Liver (tissue), 9 donors: Measurements from ENCODE around the gene RGS7. TPM values are rescaled to one million over a fixed set of nuclear protein-coding genes. Genes with fewer than 3 reads are reported as not detected.

Experiments
- DNase-seq: peaks from one replicate; pipeline ENCODE4 v3.0.0-alpha.2; 2017; ENCODE audit warnings: low spot score
- H3K27ac ChIP-seq, 2 donors: one replicate each; pipeline ENCODE4 v1.7.0; 2013; ENCODE audit warnings: inconsistent platforms in 2 of 2, low read length in 2 of 2, control low read depth in 1 of 2, low read depth in 1 of 2, mild to moderate bottlenecking in 1 of 2
- H3K27me3 ChIP-seq, 4 donors: one replicate each; pipeline versions ENCODE4 v1.6.1 to v1.7.0; 2013; ENCODE audit warnings: low read length in 3 of 4, inconsistent platforms in 1 of 4, mild to moderate bottlenecking in 1 of 4, moderate library complexity in 1 of 4; ENCODE audit not compliant: control insufficient read depth in 4 of 4, insufficient read depth in 4 of 4
- H3K36me3 ChIP-seq, 4 donors: one replicate each; pipeline versions ENCODE4 v1.6.1 to v1.7.0; 2013; ENCODE audit warnings: low read length in 3 of 4, mild to moderate bottlenecking in 3 of 4, low read depth in 1 of 4, moderate library complexity in 1 of 4; ENCODE audit not compliant: control insufficient read depth in 4 of 4, insufficient read depth in 3 of 4
- H3K4me1 ChIP-seq, 4 donors: one replicate each; pipeline versions ENCODE4 v1.6.1 to v1.7.0; 2013; ENCODE audit warnings: low read length in 3 of 4, mild to moderate bottlenecking in 3 of 4, moderate library complexity in 1 of 4; ENCODE audit not compliant: control insufficient read depth in 4 of 4, insufficient read depth in 4 of 4
- H3K4me3 ChIP-seq, 3 donors: one replicate each; pipeline versions ENCODE4 v1.6.1 to v1.7.0; 2013; ENCODE audit warnings: low read length in 3 of 3, control low read depth in 1 of 3, low read depth in 1 of 3, mild to moderate bottlenecking in 1 of 3
- H3K9ac ChIP-seq, 2 donors: one replicate each; pipeline ENCODE4 v1.7.0; 2013; ENCODE audit warnings: low read length in 2 of 2, mild to moderate bottlenecking in 2 of 2, moderate library complexity in 2 of 2, control low read depth in 1 of 2, low read depth in 1 of 2
- H3K9me3 ChIP-seq, 4 donors: one replicate each; pipeline versions ENCODE4 v1.6.1 to v1.7.0; 2013; ENCODE audit warnings: low read length in 3 of 4; ENCODE audit not compliant: control insufficient read depth in 4 of 4
- EGR1 ChIP-seq, 2 donors: IDR thresholded peaks; 2 replicates each; pipeline ENCODE4 v1.6.1; 2016 to 2018; ENCODE audit warnings: antibody characterized with exemption in 2 of 2, low read depth in 2 of 2
- FOXA2 ChIP-seq: IDR thresholded peaks from 2 replicates; pipeline ENCODE4 v1.6.1; 2016; ENCODE audit warnings: antibody characterized with exemption
- GABPA ChIP-seq, 2 donors: IDR thresholded peaks in 1 of 2; conservative IDR thresholded peaks in 1 of 2; 2 replicates each; pipeline ENCODE4 v1.6.1; 2016; ENCODE audit warnings: antibody characterized with exemption in 2 of 2, mild to moderate bottlenecking in 1 of 2, moderate library complexity in 1 of 2
- HNF4A ChIP-seq, 2 donors: conservative IDR thresholded peaks; 2 replicates each; pipeline ENCODE4 v1.6.1; 2016; ENCODE audit warnings: antibody characterized with exemption in 2 of 2, mild to moderate bottlenecking in 2 of 2
- HNF4G ChIP-seq: IDR thresholded peaks from 2 replicates; pipeline ENCODE4 v1.6.1; 2016; ENCODE audit warnings: antibody characterized with exemption
- NR2F2 ChIP-seq: IDR thresholded peaks from 2 replicates; pipeline ENCODE4 v1.6.1; 2016; ENCODE audit warnings: antibody characterized with exemption
- RAD21 ChIP-seq, 2 donors: IDR thresholded peaks; 2 replicates each; pipeline ENCODE4 v1.6.1; 2016; ENCODE audit warnings: antibody characterized with exemption in 2 of 2, mild to moderate bottlenecking in 2 of 2
- RXRA ChIP-seq, 2 donors: IDR thresholded peaks; 2 replicates each; pipeline ENCODE4 v1.6.1; 2017 to 2018; ENCODE audit warnings: antibody characterized with exemption in 2 of 2, mild to moderate bottlenecking in 1 of 2
- YY1 ChIP-seq: IDR thresholded peaks from 2 replicates; pipeline ENCODE4 v1.6.1; 2016; ENCODE audit warnings: antibody characterized with exemption, mild to moderate bottlenecking
- WGBS: extraction: QIAGEN DNeasy Blood & Tissue Kit; methylation state at CpG from one replicate; pipeline ENCODE4 v1.1.7; 2013; 5-methylcytosine and 5-hydroxymethylcytosine counted together
- polyA plus RNA-seq, 2 donors: library from polyadenylated mRNA; stranded (reverse) in 1 of 2; unstranded in 1 of 2; fragments of 200-250 nt in 1 of 2; fragments of >200 nt in 1 of 2; fragmentation: Nextera tagmentation in 1 of 2; extraction: Ambion mirVana in 1 of 2; gene quantifications; one replicate each; pipeline versions ENCODE4 v1.2.1 to v1.2.3, GENCODE V29; 2013 to 2015
- total RNA-seq, 2 donors: library from RNA; depleted of rRNA; stranded (reverse); fragments of >200 nt; gene quantifications; one replicate each; pipeline ENCODE4 v1.2.3, GENCODE V29; 2014
- TF ChIP-seq, protein P1 (sequence below): fragments of 150-350 bp; IDR thresholded peaks from 2 replicates; pipeline ENCODE4 v1.5.1; 2017; ENCODE audit warnings: improper control_type of control experiment, low read depth, low read length; ENCODE audit not compliant: missing input control
- TF ChIP-seq, protein P2 (sequence below): IDR thresholded peaks from 2 replicates; pipeline ENCODE4 v1.6.1; 2016; ENCODE audit warnings: antibody characterized with exemption, mild to moderate bottlenecking
- TF ChIP-seq, protein P3 (sequence below): IDR thresholded peaks from 2 replicates; pipeline ENCODE4 v1.6.1; 2016; ENCODE audit warnings: antibody characterized with exemption
- TF ChIP-seq, protein P4 (sequence below): IDR thresholded peaks from 2 replicates; pipeline ENCODE4 v1.6.1; 2016; ENCODE audit warnings: antibody characterized with exemption
- donor health status: healthy.
- donor health status: healthy.
- donor health status: healthy.
- donor health status: healthy.
- donor health status: healthy.

Gene RGS7
- total and polyA plus RNA-seq, 4 donors = 0.05 to 0.18 TPM; not detected in 2

DNA sequence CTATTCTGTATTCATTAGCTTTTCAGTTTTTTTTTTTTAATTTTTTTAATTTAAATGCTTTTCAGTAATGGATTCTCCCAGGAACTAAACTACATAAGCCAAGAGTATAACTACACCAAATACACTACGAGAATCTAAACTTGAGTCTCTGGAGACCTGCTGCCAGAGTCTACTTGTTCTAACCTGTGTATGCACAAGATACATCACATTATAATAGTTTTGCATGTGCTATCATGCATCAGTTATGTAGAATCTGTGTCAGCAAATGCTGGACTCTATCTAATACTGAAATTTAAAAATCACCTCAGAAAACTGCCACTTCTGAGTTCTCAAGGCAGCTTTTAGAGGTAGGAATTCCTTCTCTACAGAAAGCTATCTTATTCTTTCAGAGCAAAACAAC is 598.7 kb downstream of the RGS7 start:
- no peak for DNase-seq
- TF ChIP-seq NR2F2 (no peak), HNF4A (conservative IDR thresholded peaks at IDR 0.05) (no peak), RAD21 (IDR thresholded peaks at IDR 0.05) (no peak), GABPA (IDR thresholded peaks at IDR 0.05 in 1 of 2, conservative IDR thresholded peaks at IDR 0.05 in 1 of 2) (no peak), FOXA2 (no peak), RXRA (IDR thresholded peaks at IDR 0.05) (no peak), YY1 (no peak)
- TF ChIP-seq, protein P1, sequence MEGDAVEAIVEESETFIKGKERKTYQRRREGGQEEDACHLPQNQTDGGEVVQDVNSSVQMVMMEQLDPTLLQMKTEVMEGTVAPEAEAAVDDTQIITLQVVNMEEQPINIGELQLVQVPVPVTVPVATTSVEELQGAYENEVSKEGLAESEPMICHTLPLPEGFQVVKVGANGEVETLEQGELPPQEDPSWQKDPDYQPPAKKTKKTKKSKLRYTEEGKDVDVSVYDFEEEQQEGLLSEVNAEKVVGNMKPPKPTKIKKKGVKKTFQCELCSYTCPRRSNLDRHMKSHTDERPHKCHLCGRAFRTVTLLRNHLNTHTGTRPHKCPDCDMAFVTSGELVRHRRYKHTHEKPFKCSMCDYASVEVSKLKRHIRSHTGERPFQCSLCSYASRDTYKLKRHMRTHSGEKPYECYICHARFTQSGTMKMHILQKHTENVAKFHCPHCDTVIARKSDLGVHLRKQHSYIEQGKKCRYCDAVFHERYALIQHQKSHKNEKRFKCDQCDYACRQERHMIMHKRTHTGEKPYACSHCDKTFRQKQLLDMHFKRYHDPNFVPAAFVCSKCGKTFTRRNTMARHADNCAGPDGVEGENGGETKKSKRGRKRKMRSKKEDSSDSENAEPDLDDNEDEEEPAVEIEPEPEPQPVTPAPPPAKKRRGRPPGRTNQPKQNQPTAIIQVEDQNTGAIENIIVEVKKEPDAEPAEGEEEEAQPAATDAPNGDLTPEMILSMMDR = no peak
- TF ChIP-seq, protein P2, sequence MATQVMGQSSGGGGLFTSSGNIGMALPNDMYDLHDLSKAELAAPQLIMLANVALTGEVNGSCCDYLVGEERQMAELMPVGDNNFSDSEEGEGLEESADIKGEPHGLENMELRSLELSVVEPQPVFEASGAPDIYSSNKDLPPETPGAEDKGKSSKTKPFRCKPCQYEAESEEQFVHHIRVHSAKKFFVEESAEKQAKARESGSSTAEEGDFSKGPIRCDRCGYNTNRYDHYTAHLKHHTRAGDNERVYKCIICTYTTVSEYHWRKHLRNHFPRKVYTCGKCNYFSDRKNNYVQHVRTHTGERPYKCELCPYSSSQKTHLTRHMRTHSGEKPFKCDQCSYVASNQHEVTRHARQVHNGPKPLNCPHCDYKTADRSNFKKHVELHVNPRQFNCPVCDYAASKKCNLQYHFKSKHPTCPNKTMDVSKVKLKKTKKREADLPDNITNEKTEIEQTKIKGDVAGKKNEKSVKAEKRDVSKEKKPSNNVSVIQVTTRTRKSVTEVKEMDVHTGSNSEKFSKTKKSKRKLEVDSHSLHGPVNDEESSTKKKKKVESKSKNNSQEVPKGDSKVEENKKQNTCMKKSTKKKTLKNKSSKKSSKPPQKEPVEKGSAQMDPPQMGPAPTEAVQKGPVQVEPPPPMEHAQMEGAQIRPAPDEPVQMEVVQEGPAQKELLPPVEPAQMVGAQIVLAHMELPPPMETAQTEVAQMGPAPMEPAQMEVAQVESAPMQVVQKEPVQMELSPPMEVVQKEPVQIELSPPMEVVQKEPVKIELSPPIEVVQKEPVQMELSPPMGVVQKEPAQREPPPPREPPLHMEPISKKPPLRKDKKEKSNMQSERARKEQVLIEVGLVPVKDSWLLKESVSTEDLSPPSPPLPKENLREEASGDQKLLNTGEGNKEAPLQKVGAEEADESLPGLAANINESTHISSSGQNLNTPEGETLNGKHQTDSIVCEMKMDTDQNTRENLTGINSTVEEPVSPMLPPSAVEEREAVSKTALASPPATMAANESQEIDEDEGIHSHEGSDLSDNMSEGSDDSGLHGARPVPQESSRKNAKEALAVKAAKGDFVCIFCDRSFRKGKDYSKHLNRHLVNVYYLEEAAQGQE = no peak
- TF ChIP-seq, protein P3, sequence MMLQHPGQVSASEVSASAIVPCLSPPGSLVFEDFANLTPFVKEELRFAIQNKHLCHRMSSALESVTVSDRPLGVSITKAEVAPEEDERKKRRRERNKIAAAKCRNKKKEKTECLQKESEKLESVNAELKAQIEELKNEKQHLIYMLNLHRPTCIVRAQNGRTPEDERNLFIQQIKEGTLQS = no peak
- H3K27me3 ChIP-seq = peaks cover 0 to 2% (median 0%) of the 10 kb centered on the region in 4 donors
- H3K27ac ChIP-seq = no peak overlapping the region
- 74% methylated on average over 1 of the region's 1 CpG for WGBS
- H3K4me3 ChIP-seq = no peak overlapping the region
- no peak overlapping the region for H3K9ac ChIP-seq
- no peaks in the 10 kb centered on the region for H3K4me1 ChIP-seq
- no peaks in the 10 kb centered on the region for H3K36me3 ChIP-seq
- no peaks in the 10 kb centered on the region for H3K9me3 ChIP-seq

DNA sequence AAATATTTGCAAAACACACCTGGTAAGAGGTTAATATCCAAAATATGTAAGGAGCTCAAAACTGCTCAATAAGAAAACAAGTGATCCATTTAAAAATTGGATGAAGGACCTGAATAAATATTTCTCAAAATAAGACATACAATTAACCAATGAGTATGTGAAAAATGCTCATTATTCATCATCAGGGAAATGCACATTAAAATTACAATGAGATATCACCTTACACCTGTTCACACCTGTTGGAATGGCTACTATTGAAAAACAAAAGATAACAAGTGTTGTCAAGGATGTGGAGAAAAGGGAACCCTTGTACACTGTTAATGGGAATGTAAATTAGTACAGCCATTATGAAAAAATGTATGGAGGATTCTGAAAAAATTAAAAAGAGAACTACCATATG is 609.1 kb downstream of the RGS7 start:
- Histone ChIP-seq H3K4me1 (no peaks in the 10 kb centered on the region), H3K27ac (no peak overlapping the region), H3K9me3 (no peaks in the 10 kb centered on the region), H3K4me3 (no peak overlapping the region), H3K36me3 (no peaks in the 10 kb centered on the region), H3K27me3 (no peaks in the 10 kb centered on the region), H3K9ac (no peak overlapping the region)
- no peak for DNase-seq
- no peak for TF ChIP-seq GABPA (IDR thresholded peaks at IDR 0.05 in 1 of 2, conservative IDR thresholded peaks at IDR 0.05 in 1 of 2)
- TF ChIP-seq, protein P4, sequence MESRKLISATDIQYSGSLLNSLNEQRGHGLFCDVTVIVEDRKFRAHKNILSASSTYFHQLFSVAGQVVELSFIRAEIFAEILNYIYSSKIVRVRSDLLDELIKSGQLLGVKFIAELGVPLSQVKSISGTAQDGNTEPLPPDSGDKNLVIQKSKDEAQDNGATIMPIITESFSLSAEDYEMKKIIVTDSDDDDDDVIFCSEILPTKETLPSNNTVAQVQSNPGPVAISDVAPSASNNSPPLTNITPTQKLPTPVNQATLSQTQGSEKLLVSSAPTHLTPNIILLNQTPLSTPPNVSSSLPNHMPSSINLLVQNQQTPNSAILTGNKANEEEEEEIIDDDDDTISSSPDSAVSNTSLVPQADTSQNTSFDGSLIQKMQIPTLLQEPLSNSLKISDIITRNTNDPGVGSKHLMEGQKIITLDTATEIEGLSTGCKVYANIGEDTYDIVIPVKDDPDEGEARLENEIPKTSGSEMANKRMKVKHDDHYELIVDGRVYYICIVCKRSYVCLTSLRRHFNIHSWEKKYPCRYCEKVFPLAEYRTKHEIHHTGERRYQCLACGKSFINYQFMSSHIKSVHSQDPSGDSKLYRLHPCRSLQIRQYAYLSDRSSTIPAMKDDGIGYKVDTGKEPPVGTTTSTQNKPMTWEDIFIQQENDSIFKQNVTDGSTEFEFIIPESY = no peak
- TF ChIP-seq, protein P3 = no peak
- no peak for TF ChIP-seq EGR1 (IDR thresholded peaks at IDR 0.05; ENCODE audit: low read depth in 2 of 2)
- TF ChIP-seq HNF4A (conservative IDR thresholded peaks at IDR 0.05) = no peak
- no peak for TF ChIP-seq RAD21 (IDR thresholded peaks at IDR 0.05)
- TF ChIP-seq YY1 = no peak
- no peak for TF ChIP-seq RXRA (IDR thresholded peaks at IDR 0.05)
- no peak for TF ChIP-seq FOXA2
- TF ChIP-seq, protein P2 = no peak
- TF ChIP-seq HNF4G = no peak
- TF ChIP-seq, protein P1 = no peak
- no peak for TF ChIP-seq NR2F2
